Vagina (tissue), 2 donors: ENCODE data around the gene ITSN1.

ENCODE experiments used
- POLR2AphosphoS5 ChIP-seq, 2 donors: sonication (generic); formaldehyde crosslinking; IDR thresholded peaks; one replicate each; pipeline ENCODE4 v1.9.0; 2017; ENCODE audit warnings: antibody characterized with exemption in 2 of 2, mild to moderate bottlenecking in 2 of 2, low read depth in 1 of 2; ENCODE audit not compliant: insufficient read depth in 1 of 2
- TF ChIP-seq, protein P1 (sequence below), 3 experiments: fragments of 450-650 bp in 2 of 3; fragments of 200-600 bp in 1 of 3; sonication (generic) in 1 of 3; IDR thresholded peaks; one replicate each; pipeline ENCODE4 v1.5.1; 2017 to 2019; ENCODE audit warnings: antibody characterized with exemption in 3 of 3, mild to moderate bottlenecking in 2 of 3, moderate library complexity in 2 of 3

DNA sequence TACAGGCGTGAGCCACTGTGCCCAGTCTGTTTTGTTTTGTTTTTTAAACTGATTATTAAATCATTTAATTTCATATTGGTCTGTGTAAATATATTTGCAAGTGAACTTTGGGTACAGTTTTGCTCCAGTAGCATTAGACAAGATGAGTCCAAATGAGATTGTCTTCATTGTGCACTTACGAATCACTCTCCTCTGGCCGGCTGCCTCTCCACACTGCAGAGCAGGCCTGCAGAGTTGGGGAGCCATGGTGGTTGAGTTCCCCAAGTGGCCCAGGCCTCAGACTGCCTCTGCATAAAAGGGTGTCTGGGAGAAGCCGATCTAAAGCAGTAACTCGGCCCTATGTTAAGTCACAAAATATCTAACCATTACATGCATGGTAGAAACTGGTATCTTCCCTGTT is 198.5 kb downstream of the ITSN1 start:
- TF ChIP-seq, protein P1, sequence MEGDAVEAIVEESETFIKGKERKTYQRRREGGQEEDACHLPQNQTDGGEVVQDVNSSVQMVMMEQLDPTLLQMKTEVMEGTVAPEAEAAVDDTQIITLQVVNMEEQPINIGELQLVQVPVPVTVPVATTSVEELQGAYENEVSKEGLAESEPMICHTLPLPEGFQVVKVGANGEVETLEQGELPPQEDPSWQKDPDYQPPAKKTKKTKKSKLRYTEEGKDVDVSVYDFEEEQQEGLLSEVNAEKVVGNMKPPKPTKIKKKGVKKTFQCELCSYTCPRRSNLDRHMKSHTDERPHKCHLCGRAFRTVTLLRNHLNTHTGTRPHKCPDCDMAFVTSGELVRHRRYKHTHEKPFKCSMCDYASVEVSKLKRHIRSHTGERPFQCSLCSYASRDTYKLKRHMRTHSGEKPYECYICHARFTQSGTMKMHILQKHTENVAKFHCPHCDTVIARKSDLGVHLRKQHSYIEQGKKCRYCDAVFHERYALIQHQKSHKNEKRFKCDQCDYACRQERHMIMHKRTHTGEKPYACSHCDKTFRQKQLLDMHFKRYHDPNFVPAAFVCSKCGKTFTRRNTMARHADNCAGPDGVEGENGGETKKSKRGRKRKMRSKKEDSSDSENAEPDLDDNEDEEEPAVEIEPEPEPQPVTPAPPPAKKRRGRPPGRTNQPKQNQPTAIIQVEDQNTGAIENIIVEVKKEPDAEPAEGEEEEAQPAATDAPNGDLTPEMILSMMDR (IDR thresholded peaks at IDR 0.05): no peak
- no peak for TF ChIP-seq POLR2AphosphoS5 (IDR thresholded peaks at IDR 0.05; ENCODE audit: insufficient read depth in 1 of 2, low read depth in 1 of 2)
